Epithelial cell of proximal tubule (primary cell): ENCODE results near the gene MBTD1. TPM values are rescaled to one million over a fixed set of nuclear protein-coding genes. Genes with fewer than 3 reads are reported as not detected.

Experiments
- DNase-seq: peaks from one replicate; pipeline ENCODE4 v3.0.0-alpha.2; 2011; ENCODE audit warnings: low read depth
- H3K4me3 ChIP-seq: 2 replicates; pipeline ENCODE4 v1.5.1; 2011; ENCODE audit warnings: low read depth, mild to moderate bottlenecking, low read length
- CTCF ChIP-seq: conservative IDR thresholded peaks from 2 replicates; pipeline ENCODE4 v1.5.1; 2012; ENCODE audit warnings: low read depth, mild to moderate bottlenecking, low read length
- total RNA-seq: library from RNA; depleted of rRNA; stranded (reverse); fragments of >200 nt; gene quantifications from 2 replicates; pipeline ENCODE4 v1.2.3, GENCODE V29; 2015

Gene MBTD1
- total RNA-seq, 1 donor from 2014 or later = 5.1 TPM

- no peak for DNase-seq
- H3K4me3 ChIP-seq = no peak overlapping the region
These were observed 98.3 kb downstream of the MBTD1 start for GRCh38 chr17:51161541-51161940.

GRCh38 chr17:51159604-51160003 lies 100.2 kb downstream of the MBTD1 start:
- no peak overlapping the region for H3K4me3 ChIP-seq
- DNase-seq = no peak

More at GRCh38 chr17:51161541-51161940, 98.3 kb downstream of the MBTD1 start:
- no peak for TF ChIP-seq CTCF

GRCh38 chr17:51155416-51155815 lies 104.4 kb downstream of the MBTD1 start:
- no peak for TF ChIP-seq CTCF
- no peak overlapping the region for H3K4me3 ChIP-seq
- no peak for DNase-seq

More at GRCh38 chr17:51159604-51160003, 100.2 kb downstream of the MBTD1 start:
- no peak for TF ChIP-seq CTCF

GRCh38 chr17:51154176-51154575 lies 105.7 kb downstream of the MBTD1 start:
- DNase-seq = no peak
- peak overlapping the region; percentile 80 for H3K4me3 ChIP-seq
- TF ChIP-seq CTCF = no peak

GRCh38 chr17:51153210-51154072 lies 106.4 kb downstream of the MBTD1 start, which contains the start of gene NME1:
TSS of gene NME1 (plus strand) at chr17:51153559. CDS start at chr17:51155655, 2,096 bp downstream.
- peak within 1 kb of the TSS; percentile 80 for H3K4me3 ChIP-seq
- TF ChIP-seq CTCF = peak; percentile 96
- peak; percentile 99 for DNase-seq

GRCh38 chr17:51152766-51153209 lies 107.1 kb downstream of the MBTD1 start:
- DNase-seq = no peak
- peak overlapping the region; percentile 46 for H3K4me3 ChIP-seq
- no peak for TF ChIP-seq CTCF

- H3K4me3 ChIP-seq = no peak overlapping the region
- no peak for DNase-seq
- TF ChIP-seq CTCF = no peak
These were observed 108.9 kb downstream of the MBTD1 start for GRCh38 chr17:51150932-51151331.
